WTC11 (cell line): ENCODE data around the gene DCXR. TPM values are rescaled to one million over a fixed set of nuclear protein-coding genes. Genes with fewer than 3 reads are reported as not detected.
A peak's percentile ranks its signal among the peaks of the same experiment; 100 is the strongest.

ENCODE experiments used
- ATAC-seq: fragments of 200-7000 bp; cut with Tn5 transposase; 2 replicates; pipeline ENCODE4 v1.10.0; 2021; ENCODE audit warnings: mild to moderate bottlenecking, moderate library complexity
- CTCF ChIA-PET: fragments of 300-600 bp; sonication (Branson Sonifier 250); formaldehyde crosslinking; loops from one replicate; lab custom pipeline; 2021; ENCODE audit warnings: antibody characterized with exemption; lab: Charles Lee
- POLR2A ChIA-PET: fragments of 350-600 bp; sonication (Branson Sonifier 250); formaldehyde crosslinking; loops from one replicate; lab custom pipeline; 2021; ENCODE audit warnings: antibody characterized with exemption; lab: Charles Lee
- DNase-seq: peaks from one replicate; pipeline ENCODE4 v3.0.0; 2021; ENCODE audit warnings: low spot score
- H3K27ac Mint-ChIP-seq: 2 replicates; pipeline ENCODE4 v1.8.0; 2021; ENCODE audit warnings: mixed read lengths
- H3K27me3 Mint-ChIP-seq: 2 replicates; pipeline ENCODE4 v1.8.0; 2021; ENCODE audit warnings: low read depth, mild to moderate bottlenecking, moderate library complexity, mixed read lengths
- H3K36me3 Mint-ChIP-seq: 2 replicates; pipeline ENCODE4 v1.8.0; 2021; ENCODE audit warnings: mixed read lengths
- H3K4me1 Mint-ChIP-seq: 2 replicates; pipeline ENCODE4 v1.8.0; 2022; ENCODE audit warnings: mixed read lengths
- H3K4me3 Mint-ChIP-seq: 2 replicates; pipeline ENCODE4 v1.8.0; 2021; ENCODE audit warnings: mild to moderate bottlenecking, moderate library complexity, mixed read lengths
- H3K9me3 Mint-ChIP-seq: 2 replicates; pipeline ENCODE4 v1.8.0; 2021; ENCODE audit warnings: mixed read lengths
- ATF1 ChIP-seq: sonication (generic); formaldehyde crosslinking; IDR thresholded peaks from 2 replicates; pipeline ENCODE4 v1.8.1; 2023; ENCODE audit warnings: mild to moderate bottlenecking, moderate library complexity, missing genetic modification reagents
- FOXJ3 ChIP-seq: sonication (generic); formaldehyde crosslinking; IDR thresholded peaks from 2 replicates; pipeline ENCODE4 v1.9.0; 2021; ENCODE audit warnings: missing genetic modification reagents, mild to moderate bottlenecking, borderline replicate concordance
- FOXP1 ChIP-seq: sonication (generic); formaldehyde crosslinking; IDR thresholded peaks from 2 replicates; pipeline ENCODE4 v1.8.0; 2022; ENCODE audit warnings: missing genetic modification reagents, mild to moderate bottlenecking, moderate library complexity, borderline replicate concordance
- GTF2I ChIP-seq: fragments of 250-450 bp; sonication (Bioruptor Pico); conservative IDR thresholded peaks from 2 replicates; pipeline ENCODE4 v1.4.0; 2021; ENCODE audit warnings: mild to moderate bottlenecking
- JAZF1 ChIP-seq: fragments of 250-450 bp; sonication (Bioruptor Pico); IDR thresholded peaks from 2 replicates; pipeline ENCODE4 v1.9.0; 2021; ENCODE audit warnings: moderate library complexity, mild to moderate bottlenecking, inconsistent platforms
- NR3C1 ChIP-seq: sonication (generic); formaldehyde crosslinking; conservative IDR thresholded peaks from 2 replicates; pipeline ENCODE4 v1.8.1; 2023; ENCODE audit warnings: low read depth, mild to moderate bottlenecking, missing genetic modification reagents
- OVOL2 ChIP-seq: fragments of 250-450 bp; sonication (Bioruptor Pico); IDR thresholded peaks from 2 replicates; pipeline ENCODE4 v1.9.0; 2021; ENCODE audit warnings: mild to moderate bottlenecking, borderline replicate concordance
- RELA ChIP-seq: sonication (generic); formaldehyde crosslinking; IDR thresholded peaks from 2 replicates; pipeline ENCODE4 v1.8.1; 2022; ENCODE audit warnings: missing genetic modification reagents, mild to moderate bottlenecking, borderline replicate concordance
- SMAD3 ChIP-seq: sonication (generic); formaldehyde crosslinking; IDR thresholded peaks from 2 replicates; pipeline ENCODE4 v1.8.0; 2022; ENCODE audit warnings: missing genetic modification reagents, mild to moderate bottlenecking, borderline replicate concordance
- SMAD4 ChIP-seq: sonication (generic); formaldehyde crosslinking; IDR thresholded peaks from 2 replicates; pipeline ENCODE4 v1.8.0; 2022; ENCODE audit warnings: mild to moderate bottlenecking, missing genetic modification reagents
- SOX15 ChIP-seq: fragments of 250-450 bp; sonication (Bioruptor Pico); IDR thresholded peaks from 2 replicates; pipeline ENCODE4 v1.9.0; 2021; ENCODE audit warnings: mild to moderate bottlenecking
- TEAD1 ChIP-seq: sonication (generic); formaldehyde crosslinking; IDR thresholded peaks from 2 replicates; pipeline ENCODE4 v1.8.0; 2022; ENCODE audit warnings: mild to moderate bottlenecking, missing genetic modification reagents
- ZNF138 ChIP-seq: sonication (generic); formaldehyde crosslinking; conservative IDR thresholded peaks from 2 replicates; pipeline ENCODE4 v1.8.1; 2022; ENCODE audit warnings: mild to moderate bottlenecking, moderate library complexity, missing genetic modification reagents
- ZNF219 ChIP-seq: sonication (generic); formaldehyde crosslinking; IDR thresholded peaks from 2 replicates; pipeline ENCODE4 v1.8.0; 2023; ENCODE audit warnings: missing genetic modification reagents, mild to moderate bottlenecking, borderline replicate concordance
- ZNF263 ChIP-seq: sonication (generic); formaldehyde crosslinking; IDR thresholded peaks from 2 replicates; pipeline ENCODE4 v1.8.1; 2022; ENCODE audit warnings: low read depth, mild to moderate bottlenecking, moderate library complexity, missing genetic modification reagents
- ZNF423 ChIP-seq: fragments of 250-450 bp; sonication (Bioruptor Pico); IDR thresholded peaks from 2 replicates; pipeline ENCODE4 v2.1.2; 2022; ENCODE audit warnings: mild to moderate bottlenecking, moderate library complexity
- total RNA-seq: library from RNA; stranded (reverse); gene quantifications from 3 replicates; pipeline ENCODE4 v1.2.3, GENCODE V29; 2021
- TF ChIP-seq, protein P1 (sequence below): fragments of 250-450 bp; sonication (Bioruptor Pico); IDR thresholded peaks from 2 replicates; pipeline ENCODE4 v1.9.0; 2021; ENCODE audit warnings: mild to moderate bottlenecking, borderline replicate concordance

DCXR gene
- total RNA-seq, 1 experiment from 2014 or later = 130 TPM

GRCh38 chr17:82054351-82055022 is 17.0 kb upstream of the DCXR start (continued):
- TF ChIP-seq, protein P1, sequence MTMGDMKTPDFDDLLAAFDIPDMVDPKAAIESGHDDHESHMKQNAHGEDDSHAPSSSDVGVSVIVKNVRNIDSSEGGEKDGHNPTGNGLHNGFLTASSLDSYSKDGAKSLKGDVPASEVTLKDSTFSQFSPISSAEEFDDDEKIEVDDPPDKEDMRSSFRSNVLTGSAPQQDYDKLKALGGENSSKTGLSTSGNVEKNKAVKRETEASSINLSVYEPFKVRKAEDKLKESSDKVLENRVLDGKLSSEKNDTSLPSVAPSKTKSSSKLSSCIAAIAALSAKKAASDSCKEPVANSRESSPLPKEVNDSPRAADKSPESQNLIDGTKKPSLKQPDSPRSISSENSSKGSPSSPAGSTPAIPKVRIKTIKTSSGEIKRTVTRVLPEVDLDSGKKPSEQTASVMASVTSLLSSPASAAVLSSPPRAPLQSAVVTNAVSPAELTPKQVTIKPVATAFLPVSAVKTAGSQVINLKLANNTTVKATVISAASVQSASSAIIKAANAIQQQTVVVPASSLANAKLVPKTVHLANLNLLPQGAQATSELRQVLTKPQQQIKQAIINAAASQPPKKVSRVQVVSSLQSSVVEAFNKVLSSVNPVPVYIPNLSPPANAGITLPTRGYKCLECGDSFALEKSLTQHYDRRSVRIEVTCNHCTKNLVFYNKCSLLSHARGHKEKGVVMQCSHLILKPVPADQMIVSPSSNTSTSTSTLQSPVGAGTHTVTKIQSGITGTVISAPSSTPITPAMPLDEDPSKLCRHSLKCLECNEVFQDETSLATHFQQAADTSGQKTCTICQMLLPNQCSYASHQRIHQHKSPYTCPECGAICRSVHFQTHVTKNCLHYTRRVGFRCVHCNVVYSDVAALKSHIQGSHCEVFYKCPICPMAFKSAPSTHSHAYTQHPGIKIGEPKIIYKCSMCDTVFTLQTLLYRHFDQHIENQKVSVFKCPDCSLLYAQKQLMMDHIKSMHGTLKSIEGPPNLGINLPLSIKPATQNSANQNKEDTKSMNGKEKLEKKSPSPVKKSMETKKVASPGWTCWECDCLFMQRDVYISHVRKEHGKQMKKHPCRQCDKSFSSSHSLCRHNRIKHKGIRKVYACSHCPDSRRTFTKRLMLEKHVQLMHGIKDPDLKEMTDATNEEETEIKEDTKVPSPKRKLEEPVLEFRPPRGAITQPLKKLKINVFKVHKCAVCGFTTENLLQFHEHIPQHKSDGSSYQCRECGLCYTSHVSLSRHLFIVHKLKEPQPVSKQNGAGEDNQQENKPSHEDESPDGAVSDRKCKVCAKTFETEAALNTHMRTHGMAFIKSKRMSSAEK (CRISPR knock-in tag) = no peak
- no peak for TF ChIP-seq FOXJ3 (CRISPR knock-in tag)

GRCh38 chr17:82053556-82054263 is 16.2 kb upstream of the DCXR start:
- CTCF ChIA-PET = interaction anchor here (5.8 kb wide), 1 partner anchor 23 kb away, joined by 31 read pairs; the partner anchor contains the start of gene RAC3
- Mint-ChIP-seq H3K27me3 (no peaks in the 10 kb centered on the region), H3K36me3 (peaks cover 5% of the 10 kb centered on the region; the same call in 1 of the 2 replicates), H3K4me1 (peaks cover 4% of the 10 kb centered on the region), H3K27ac (no peak overlapping the region), H3K9me3 (no peaks in the 10 kb centered on the region), H3K4me3 (peak overlapping the region; percentile 84)
- no peak for DNase-seq
- POLR2A ChIA-PET = interaction anchor here (1.6 kb wide), 1 partner anchor 16 kb away, joined by 5 read pairs; the partner anchor contains the start of gene DCXR
- TF ChIP-seq SMAD3 (CRISPR knock-in tag) = no peak
- no peak for TF ChIP-seq ZNF263 (CRISPR knock-in tag)
- TF ChIP-seq ZNF423 (CRISPR knock-in tag) = no peak
- no peak for TF ChIP-seq SOX15 (CRISPR knock-in tag)
- ATAC-seq = no peak

GRCh38 chr17:82053130-82053529 is 15.6 kb upstream of the DCXR start:
- DNase-seq = no peak
- POLR2A ChIA-PET = interaction anchor here (1.6 kb wide), 1 partner anchor 16 kb away, joined by 5 read pairs; the partner anchor contains the start of gene DCXR
- Mint-ChIP-seq H3K27ac (no peak overlapping the region), H3K9me3 (no peaks in the 10 kb centered on the region), H3K4me3 (peak overlapping the region; percentile 84), H3K27me3 (no peaks in the 10 kb centered on the region), H3K36me3 (peaks cover 5% of the 10 kb centered on the region; the same call in 1 of the 2 replicates), H3K4me1 (peaks cover 4% of the 10 kb centered on the region)
- 0 out of 2 replicates have a peak, but pooled peaks have one; percentile 12 for TF ChIP-seq FOXP1 (CRISPR knock-in tag)
- TF ChIP-seq RELA (CRISPR knock-in tag) = no peak
- ATAC-seq = no peak
- CTCF ChIA-PET = interaction anchor here (5.8 kb wide), 1 partner anchor 23 kb away, joined by 31 read pairs; the partner anchor contains the start of gene RAC3

GRCh38 chr17:82052638-82053059 is 15.2 kb upstream of the DCXR start:
- H3K36me3 Mint-ChIP-seq = peaks cover 7% of the 10 kb centered on the region; the same call in 1 of the 2 replicates
- H3K27ac Mint-ChIP-seq = no peak overlapping the region
- CTCF ChIA-PET = interaction anchor here (0.9 to 5.8 kb wide), 3 partner anchors 15 to 33 kb away, joined by 3 to 31 read pairs (median 18); partner anchors contain the start of genes DCXR and RAC3
- ATAC-seq (no peak), DNase-seq (no peak)
- no peaks in the 10 kb centered on the region for H3K9me3 Mint-ChIP-seq
- peaks cover 4% of the 10 kb centered on the region for H3K4me1 Mint-ChIP-seq
- peak overlapping the region; percentile 84 for H3K4me3 Mint-ChIP-seq
- POLR2A ChIA-PET = interaction anchor here (0.5 to 1.8 kb wide), 3 partner anchors 15 to 342 kb away, joined by 4 to 6 read pairs (median 5); partner anchors contain the start of gene DCXR
- TF ChIP-seq JAZF1 (CRISPR knock-in tag) = no peak
- no peak for TF ChIP-seq ZNF138 (CRISPR knock-in tag)
- no peak for TF ChIP-seq GTF2I (CRISPR knock-in tag)
- no peak for TF ChIP-seq ATF1 (CRISPR knock-in tag)
- TF ChIP-seq NR3C1 = no peak
- no peak for TF ChIP-seq ZNF219
- TF ChIP-seq OVOL2 (CRISPR knock-in tag) = no peak
- no peak for TF ChIP-seq TEAD1
- TF ChIP-seq SMAD4 = no peak
- no peaks in the 10 kb centered on the region for H3K27me3 Mint-ChIP-seq
